ENCODE data around the gene FIGN. TPM values are rescaled to one million over a fixed set of nuclear protein-coding genes. Genes with fewer than 3 reads are reported as not detected.
A peak's percentile ranks its signal among the peaks of the same experiment; 100 is the strongest.

FIGN gene
- total RNA-seq, 1 donor from 2014 or later, result under 0.01 TPM

DNA sequence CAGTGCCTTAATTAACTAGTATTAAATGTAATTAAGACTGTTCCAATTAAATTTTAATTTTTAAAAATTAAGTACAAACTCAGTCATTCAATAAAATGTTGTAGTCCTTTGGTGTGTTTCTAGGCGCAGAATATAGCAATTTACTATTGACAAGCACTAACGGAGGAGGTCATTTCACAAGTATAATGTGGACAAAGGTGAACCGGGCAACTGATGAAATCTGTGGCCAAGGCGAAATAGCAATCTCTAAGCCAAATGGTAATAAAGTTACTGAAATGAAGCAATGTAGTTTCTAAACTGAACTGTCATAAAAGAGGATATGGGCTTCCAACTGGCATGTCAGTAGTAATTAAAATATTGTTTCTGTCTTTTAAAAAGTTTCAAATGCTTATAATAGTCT, 27.5 kb downstream of the FIGN start:
- DNase-seq (ENCODE audit: low read depth in 2 of 2), result no peak

DNA sequence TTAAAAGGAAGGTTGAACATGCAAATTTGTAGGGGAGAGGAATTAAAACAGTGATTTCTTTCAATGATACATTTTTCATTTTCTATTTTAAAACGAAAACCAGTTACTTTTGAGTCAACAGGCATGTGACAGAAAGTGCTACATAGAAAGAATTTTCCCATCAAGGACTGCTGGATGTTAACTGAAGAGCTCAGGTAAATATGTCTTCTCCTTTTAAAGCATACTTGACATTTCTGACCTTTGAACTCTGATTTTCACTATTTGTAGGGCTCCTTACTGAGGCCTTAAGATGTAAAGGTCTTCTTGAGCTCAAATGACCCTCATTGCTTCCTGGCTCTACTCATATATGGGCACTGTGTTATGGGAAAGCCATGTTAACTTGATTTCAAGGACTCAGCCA, 32.4 kb downstream of the FIGN start:
- DNase-seq (ENCODE audit: low read depth in 2 of 2), result no peak

DNA sequence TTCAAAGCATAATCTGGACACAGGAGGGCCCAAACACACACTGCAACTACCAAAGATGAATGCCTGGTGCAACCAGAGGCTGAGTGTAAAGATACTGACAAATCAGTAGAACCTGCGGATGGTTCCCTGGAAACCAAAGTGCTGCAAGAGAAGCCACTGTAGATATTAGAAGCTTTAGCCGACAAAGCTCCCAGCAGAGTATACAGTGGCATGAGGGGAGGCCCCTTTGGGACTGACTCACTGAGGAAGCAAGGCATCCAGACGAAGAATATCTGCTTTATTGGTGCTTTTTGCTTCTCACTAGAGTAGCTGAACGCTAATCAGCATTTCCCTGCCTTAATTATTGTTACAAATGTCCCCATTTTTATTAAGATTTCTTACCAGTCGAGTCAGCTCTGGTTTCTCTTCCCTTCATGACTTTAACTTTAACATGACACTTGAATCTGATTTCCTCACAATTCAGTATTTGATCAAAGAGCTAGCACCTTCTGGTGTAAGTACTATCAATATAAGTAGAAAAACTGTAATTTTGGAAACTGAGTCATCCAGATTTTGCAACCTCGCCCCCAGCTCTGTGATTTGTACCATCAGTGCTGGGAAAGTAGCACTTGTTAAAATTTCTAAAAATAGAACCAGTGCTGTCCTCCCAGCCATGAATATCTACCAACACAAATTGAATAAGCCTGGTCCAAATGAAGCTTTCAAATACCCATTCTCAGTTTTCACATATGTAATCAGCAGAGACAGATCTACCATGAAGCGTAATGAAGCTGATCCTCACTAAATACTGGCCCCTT, 34.2 kb downstream of the FIGN start:
- no peak for DNase-seq (ENCODE audit: low read depth in 2 of 2)

DNA sequence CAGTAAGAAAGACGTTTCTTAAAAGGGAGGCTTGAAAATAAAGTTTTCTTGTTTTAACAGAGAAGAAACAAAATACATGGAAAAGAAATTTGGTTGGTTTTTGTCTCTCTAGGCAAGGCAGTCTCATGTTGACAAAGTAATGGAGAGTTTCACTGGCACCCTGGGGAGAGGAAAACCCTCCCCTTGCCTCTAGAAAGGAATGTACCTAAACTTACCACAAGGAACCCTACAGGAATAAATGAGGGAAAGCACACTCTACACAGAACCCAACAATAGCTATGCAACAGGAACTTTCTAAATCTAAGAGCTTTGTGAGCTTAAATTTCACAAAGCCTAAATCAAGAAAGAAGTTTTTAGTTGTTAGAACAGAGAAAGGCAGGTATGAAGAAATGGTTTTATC, 37.0 kb downstream of the FIGN start:
- no peak for DNase-seq (ENCODE audit: low read depth in 2 of 2)

DNA sequence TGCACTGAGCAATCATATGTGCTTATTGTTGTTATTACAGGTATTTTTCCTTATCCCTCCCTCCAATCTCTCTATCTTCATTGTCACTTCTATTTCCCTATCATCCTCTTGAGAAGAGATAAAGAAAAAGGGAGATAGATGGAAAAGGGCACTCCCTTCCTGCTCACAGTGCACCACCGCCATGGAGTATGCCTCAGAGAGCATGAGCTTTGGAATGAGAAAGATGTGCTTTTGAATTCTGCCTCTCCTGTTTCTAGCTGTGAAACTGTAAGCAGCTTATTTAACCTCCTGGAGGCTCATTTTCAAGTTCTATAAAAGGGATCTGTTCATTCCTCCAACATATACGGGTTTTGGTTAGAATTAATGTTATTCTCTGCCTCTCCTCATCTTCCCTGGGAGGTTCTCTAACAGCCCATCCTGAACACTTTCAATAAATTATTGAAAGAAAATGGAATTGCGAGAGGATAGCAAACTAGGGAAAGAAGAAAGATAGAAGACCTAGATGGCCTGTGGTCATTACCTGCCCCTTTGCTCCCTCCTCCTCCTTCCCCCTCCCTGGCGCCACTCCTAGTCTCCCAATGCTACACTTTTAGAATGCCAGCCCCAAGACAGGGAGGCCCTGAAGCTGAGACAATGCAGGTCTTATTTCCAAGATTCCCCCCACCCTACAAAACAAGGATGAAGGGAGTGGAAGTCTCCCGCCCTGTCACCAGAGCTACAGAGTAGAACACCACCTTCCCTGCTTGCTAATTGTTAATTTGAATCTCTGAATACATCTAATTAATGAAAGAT, 37.8 kb downstream of the FIGN start:
- no peak for DNase-seq (ENCODE audit: low read depth in 2 of 2)

DNA sequence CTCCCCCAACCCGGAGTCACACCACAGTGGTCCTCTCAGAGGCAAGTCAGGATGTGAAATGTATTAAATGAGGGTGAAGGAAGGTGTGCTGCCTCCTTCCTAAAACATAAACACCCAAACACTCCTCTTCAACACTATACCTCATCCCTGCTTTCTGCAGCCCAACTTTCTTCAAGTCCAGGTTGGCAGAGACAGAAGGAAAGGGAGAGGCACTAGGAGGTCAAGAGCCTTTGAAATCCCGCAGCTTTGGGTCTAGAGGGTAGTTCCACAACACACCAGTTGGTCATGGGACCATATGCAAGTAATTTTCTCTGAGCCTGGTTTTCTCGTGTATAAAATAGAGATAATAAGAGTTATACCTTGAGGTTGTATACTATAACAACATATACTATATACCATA, 38.4 kb downstream of the FIGN start:
- DNase-seq (ENCODE audit: low read depth in 2 of 2), result no peak

DNA sequence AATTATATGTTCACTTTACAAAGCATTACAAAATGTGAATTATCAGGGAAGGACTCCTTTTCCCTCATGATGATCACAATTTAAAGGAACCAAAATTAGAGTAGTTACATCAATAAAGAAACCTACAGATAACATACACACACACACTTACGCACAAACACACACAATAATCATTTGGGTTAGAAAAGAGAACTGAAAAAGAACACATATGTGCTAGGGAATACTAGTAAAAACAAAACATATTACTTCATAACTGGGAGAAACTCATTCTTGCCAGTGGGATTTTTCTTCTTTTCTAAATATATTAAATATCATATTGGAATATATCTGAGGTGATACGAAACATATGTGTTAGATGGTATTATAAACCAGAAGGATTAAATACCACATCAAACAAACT, 42.3 kb downstream of the FIGN start:
- no peak for DNase-seq (ENCODE audit: low read depth in 2 of 2)

DNA sequence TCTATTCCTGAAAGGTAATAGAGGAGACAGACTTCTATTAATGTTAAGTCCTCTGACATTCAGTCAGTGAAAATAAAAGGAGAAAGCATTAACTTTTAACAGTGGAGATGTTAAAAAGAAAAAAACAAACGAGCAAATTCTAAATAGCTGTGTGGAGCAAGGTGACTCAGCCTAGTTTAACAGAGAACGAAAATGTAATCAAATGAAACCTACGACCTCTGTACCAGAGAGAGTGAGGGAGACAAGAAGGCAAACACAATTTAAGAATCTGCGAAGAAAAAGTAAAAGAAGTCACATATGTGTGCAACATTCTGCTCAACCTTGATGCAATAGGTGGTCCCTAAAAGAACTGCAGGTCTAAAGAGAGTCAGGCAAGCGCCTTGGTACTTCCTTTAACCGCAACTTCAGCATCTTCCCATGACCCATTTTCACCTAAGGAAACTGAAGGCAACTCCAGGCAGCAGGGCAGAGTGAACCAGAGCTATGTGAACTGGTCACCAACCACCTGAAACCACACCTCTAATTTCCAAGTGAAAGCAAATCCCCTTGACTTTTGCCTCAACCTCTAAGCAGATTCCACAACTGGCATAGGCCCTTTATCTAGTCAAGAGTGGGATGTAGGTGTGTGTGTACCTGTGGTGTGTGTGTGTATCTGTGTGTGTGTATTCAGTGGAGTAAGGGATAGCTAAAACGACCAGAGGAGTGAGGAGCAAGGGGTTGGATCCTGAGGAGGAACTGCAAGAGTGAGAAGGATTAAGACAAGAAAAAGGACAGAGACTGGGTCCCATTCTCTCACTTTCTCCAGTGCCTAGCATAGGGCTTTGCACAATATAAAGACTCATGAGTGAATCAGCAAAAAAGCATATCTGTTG, 43.0 kb downstream of the FIGN start:
- DNase-seq (ENCODE audit: low read depth in 2 of 2), result no peak

DNA sequence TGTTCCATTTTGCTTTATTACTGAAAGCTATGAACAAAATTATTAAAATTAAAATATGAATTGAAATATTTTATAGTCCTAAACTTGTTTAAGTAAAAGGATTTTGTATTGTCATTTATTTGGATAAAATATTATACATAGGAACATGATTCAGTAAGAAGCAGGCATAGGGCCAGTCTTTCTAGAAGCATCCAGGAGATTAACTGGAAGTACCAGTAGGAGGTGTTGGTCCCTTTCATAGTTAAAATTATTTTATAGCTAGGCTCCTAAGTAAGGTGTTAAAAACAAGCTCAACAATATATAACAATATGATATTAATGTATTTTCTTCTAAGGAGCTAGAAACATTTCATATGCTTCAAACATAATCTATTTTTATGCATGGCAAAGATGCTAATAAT, 43.7 kb downstream of the FIGN start:
- DNase-seq (ENCODE audit: low read depth in 2 of 2), result no peak

DNA sequence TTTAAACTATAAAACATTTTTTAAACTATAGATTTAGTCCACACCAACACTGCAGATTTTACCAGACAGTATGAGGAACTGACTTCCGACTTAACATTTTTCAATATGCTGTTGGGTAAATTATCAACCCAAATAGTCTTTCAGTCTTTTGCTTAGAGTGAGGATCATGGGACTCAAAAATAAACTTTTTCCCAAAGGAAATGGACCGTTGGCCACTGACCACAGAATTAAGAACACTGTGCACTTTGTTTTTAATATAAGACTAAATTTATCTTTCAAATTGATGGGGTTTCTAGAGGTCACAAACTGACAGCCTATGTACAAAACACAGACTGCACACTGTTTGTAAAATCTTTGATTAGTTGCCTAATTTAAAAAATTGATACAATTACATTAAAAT, 44.9 kb downstream of the FIGN start:
- DNase-seq (ENCODE audit: low read depth in 2 of 2), result no peak

DNA sequence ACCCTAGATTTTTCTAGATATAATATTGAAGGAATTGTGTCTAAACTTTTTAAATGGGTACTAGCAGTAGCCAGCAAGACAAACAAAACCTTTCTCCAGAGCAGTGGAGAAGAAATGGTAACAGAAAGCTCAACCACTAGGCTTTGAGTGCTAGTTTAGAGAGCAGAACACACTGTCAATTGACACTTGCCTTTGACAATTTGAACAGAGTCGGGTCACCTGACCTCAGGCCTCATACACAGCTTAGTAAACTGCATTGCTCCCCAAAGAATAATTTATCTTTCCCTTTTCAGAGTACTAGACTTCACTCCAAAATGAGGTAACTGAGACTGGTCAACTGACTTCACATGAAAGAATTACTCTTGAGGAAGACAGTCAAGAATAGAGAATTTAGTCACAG, 48.6 kb downstream of the FIGN start:
- no peak for DNase-seq (ENCODE audit: low read depth in 2 of 2)

DNA sequence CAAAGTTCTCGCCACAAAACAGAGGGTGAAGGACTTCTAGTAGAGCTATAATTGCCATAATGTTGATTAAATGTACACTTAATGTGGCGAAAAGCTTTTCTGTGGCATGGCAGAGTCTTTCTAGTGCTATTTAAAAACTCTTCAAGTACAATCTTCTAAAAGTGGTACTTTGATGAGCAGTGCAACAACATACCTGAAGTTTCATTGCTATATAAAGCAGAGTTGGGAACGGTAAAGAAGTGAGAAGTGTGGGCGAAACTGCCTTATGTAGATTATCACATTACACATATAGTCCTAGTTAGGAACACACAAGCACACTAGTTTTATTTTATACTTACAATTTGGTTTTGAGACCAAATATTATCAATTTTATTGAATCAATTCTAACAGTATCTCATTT, 49.5 kb downstream of the FIGN start:
- no peak for DNase-seq (ENCODE audit: low read depth in 2 of 2)

DNA sequence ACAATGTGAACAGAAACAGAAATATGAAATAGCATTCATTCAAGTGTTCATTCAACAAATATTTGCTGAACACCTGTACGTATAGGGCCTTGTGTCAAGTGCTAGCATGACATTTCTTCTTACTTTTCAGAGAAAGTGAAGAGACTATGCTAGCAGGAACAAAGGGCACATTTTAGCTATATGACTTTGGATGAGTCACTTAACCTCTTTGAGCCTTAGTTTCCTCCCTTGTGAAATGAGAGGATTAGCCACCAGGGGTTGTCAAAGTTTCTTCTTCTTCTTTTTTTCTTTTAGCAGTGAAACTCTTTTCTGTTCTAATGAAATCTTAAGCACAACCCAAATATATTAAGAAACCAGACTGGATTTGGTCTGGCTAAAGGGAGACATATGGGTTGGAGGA, 53.1 kb downstream of the FIGN start:
- DNase-seq (ENCODE audit: low read depth in 2 of 2), result peak in 1 of 2 donors; percentile 52

DNA sequence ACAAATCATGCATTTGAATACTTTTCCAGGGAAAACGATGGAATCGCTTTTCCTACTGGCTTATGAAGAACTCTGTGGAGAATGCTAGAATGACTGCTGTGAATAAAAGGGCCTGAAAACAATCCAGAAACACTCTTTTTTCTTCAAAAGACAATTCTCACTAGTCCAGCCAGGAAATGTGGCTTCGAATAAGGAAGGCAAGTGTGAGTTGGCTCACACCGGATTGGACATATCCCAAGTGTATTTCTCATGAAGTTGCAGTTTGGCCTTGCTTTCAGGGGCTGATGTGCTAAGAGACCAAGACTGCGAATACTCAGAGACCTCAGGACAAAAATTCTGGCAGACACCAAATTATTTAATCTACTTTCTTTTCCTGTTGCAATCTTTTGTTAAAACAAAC, 54.1 kb downstream of the FIGN start:
- peak in 1 of 2 donors; percentile 37 for DNase-seq (ENCODE audit: low read depth in 2 of 2)

DNA sequence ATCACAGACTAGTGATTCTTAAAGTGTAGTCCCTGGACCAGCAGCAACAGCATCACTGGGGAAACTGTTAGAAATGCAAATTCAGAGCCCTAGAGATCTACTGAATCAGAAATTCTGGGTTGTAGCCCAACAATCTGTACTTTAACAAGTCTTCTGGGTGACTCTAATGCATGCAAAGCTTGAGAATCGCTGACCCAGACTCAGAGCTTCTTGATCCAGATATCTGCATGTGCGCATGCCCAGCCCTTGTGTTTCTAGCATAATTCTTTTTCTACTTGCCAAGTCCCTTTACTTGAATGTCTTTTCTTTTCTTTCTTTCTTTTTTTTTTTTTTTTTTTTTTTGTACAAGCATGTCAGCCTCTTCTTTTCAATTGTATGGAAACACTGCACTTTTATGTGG, 60.4 kb downstream of the FIGN start:
- no peak for DNase-seq (ENCODE audit: low read depth in 2 of 2)

DNA sequence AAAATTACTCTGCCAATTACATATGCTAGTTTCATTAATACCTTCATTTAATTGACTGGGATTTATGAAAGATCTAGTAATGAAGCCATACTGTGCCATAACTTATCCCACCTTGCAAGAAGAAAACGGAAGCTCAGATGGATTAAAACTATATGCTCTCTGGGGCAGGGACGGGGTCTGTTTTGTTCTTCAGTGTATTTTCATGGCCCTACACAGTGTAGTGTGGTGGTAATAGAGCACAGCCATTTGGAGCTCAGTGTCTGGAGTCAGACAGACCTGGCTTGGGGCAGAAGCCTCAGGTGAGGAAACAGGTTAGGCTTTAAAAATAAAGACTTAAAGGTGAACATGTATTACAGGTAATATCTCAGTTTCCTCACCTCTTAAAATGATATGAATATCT, 62.3 kb downstream of the FIGN start:
- DNase-seq (ENCODE audit: low read depth in 2 of 2), result no peak

DNA sequence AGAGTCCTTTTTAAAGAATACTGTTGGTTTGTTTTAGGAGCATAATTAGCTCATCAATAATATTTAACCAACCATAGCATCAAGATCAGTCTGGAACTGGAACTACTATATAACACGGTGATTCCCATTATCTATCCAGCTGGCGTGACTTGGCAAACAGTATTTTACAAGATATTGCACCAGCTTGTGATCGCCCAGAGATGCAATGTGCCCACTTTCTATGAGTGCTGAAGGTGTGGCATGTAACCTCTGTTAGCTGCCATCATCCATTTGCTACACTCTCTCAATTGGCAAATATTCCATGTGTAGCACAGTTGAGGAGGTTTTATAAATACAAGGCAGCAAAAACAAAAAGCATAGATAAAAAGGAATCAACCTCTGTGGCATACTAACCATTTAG, 64.9 kb downstream of the FIGN start:
- no peak for DNase-seq (ENCODE audit: low read depth in 2 of 2)

DNA sequence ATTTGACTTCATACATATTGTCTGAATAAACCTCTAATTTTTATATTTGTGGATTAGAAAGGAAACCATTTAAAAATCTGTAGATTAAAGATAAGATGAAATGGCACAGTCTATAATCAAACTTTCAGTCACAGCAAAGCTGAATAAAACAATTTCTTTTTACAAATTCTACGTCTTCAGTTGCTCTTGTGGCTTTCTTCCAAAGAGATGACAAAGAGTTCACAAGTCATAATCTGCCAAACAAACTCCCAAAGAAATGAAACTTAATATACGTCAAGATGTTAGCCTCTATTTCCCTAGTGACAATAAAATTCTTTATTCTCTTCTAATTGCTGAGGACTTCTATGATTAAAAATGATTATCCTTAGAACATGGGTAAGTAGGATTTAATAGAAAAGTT, 66.3 kb downstream of the FIGN start:
- no peak for DNase-seq (ENCODE audit: low read depth in 2 of 2)

DNA sequence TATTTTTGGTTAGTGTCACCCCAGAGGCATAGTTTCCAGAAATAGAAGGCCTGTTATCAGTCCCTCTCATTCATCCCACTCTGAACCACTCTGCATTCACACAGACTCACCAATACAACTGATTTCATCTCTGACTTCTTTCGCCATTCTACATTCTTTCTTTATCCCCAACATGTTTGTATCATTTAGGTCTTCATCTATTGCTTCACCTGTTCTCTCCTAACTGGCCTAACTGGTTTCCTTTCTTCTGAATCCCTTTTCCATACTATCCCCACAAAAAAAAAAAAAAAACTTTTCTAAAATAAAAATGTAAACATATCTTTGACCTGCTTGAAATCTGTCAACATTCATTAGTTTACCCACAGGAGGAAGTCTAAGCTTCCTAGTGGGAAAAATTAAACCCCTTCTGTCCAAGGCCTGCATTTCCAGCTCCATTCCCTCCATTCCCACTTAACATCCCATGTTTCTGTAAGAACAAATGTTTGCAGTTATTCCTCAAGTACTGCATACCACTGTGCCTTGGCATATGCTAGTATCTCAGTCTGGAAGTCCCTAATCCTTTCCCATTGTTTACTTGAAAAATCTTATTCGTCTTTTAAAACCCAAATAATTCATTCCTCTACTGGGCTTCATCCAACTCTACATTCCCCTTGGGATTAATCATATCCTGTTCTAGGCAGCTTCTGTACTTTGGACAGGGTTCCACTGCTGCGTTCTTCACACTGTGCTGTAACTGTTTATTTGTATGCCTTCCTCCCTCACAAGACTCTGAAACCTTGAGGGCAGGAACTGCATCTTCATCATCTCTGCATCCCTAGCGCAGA, 68.5 kb downstream of the FIGN start:
- DNase-seq (ENCODE audit: low read depth in 2 of 2), result peak; percentile 5 to 87

DNA sequence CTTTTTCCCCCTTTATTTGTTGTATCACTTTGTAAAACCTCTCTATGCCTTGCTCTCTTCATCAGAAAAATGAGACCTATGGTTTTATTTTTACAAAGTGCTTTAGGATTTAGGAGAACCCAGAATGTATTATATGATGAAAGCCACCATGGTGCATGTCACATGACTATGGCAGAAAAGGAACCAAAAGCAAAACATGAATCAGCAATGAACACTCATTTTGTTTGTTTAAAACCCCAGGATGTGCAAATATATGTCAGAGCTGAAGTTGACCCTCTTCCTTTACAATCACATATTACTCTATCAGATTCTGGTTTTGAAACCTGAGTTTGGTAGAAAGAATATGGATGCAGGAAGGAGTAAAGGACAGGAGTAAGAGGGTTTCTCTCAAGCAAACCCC, 70.0 kb downstream of the FIGN start:
- peak in 1 of 2 donors; percentile 7 for DNase-seq (ENCODE audit: low read depth in 2 of 2)

DNA sequence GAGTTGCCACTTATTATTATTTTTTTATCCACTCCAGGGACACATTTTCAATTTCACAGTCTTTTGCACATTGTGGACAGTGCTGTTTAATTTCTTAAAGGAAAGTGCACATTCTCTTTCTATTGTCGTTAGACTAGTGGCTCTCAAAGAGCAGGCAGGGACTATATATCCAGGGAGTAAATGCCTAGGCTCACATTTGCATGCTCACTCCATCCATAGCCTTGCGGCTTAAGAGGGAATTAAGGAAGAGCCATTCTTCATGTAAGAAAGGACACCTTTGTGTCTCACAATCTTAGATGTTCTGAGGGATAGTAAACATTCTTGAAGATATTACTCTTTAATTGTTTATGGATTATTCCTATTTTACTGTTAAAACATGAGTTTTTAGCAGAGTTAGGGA, 70.8 kb downstream of the FIGN start:
- no peak for DNase-seq (ENCODE audit: low read depth in 2 of 2)
